GM19043 (cell line): Measurements from ENCODE around the gene SLC6A1.

ENCODE experiments used
- ATAC-seq: cut with Tn5 transposase; IDR thresholded peaks from one replicate; pipeline ENCODE4 v1.9.1; 2021; ENCODE audit warnings: low read depth; ENCODE audit not compliant: unreplicated experiment

Gene SLC6A1

GRCh38 chr3:11088066-11088465 is 95.5 kb downstream of the SLC6A1 start:
- ATAC-seq, result no peak

GRCh38 chr3:11088831-11089230 is 96.3 kb downstream of the SLC6A1 start:
- ATAC-seq, result no peak
